Coronary artery (tissue), 2 donors: ENCODE results near the gene C14orf93.

ENCODE experiments used
- DNase-seq: peaks from one replicate; pipeline ENCODE4 v3.0.0-alpha.2; 2017; ENCODE audit warnings: low spot score
- H3K27ac ChIP-seq, 2 donors: fragments of 200-600 bp; sonication (generic); one replicate each; pipeline ENCODE4 v1.5.1; 2016 to 2019
- H3K4me3 ChIP-seq: fragments of 200-600 bp; sonication (generic); 2 replicates; pipeline ENCODE4 v1.5.1; 2016; ENCODE audit warnings: mild to moderate bottlenecking, moderate library complexity
- TF ChIP-seq, protein P1 (sequence below): fragments of 200-600 bp; sonication (generic); IDR thresholded peaks from one replicate; pipeline ENCODE4 v1.5.1; 2019; ENCODE audit warnings: antibody characterized with exemption

The C14orf93 gene

DNA sequence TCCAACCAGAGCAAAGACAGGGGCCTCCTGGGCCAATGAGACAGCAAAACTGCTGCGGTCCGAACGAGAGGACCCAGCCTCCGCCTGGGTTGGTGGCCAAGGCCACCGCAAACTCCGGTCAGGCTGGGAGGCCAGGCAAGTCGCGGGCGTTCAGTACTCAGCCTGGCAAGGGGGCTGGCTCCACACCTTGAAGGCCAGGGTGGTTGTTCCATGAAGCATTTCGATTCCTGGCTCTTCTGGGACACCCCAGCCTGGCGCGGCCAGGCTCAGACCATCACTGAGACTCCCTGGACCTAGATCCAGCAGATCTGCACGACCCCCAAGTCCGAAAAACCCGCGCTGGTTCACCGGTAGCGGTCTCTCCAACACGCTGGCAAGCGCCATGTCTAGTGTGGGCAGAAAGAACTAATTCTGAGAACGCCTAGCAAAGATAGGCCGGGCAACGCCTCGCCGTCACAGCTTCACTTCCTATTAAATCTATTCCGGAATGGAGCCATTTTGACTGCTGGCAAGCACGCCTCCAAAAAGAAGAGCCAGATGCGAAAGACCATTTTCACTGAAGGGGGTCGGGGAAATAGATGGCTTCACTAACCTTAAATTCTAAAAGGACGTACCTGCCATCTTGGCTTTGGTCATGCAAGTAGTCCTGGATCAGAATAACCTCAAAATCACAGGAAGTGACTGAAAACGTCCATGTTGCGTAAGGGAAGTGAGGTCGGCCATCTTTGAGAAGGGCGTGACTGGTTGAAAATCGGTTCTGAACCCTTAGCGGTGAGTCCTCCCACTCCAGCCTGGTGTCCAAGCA, 24.8 kb upstream of the C14orf93 start, which contains the start of gene PSMB5:
Gene PSMB5, minus strand, starts transcription at position 403 of the 805 bp plus-strand sequence. Its CDS starts 19 bp downstream, at position 384.
- peak within 1 kb of the TSS; percentile 87 to 96 for H3K27ac ChIP-seq
- peak within 1 kb of the TSS; percentile 77 for H3K4me3 ChIP-seq
- TF ChIP-seq, protein P1, sequence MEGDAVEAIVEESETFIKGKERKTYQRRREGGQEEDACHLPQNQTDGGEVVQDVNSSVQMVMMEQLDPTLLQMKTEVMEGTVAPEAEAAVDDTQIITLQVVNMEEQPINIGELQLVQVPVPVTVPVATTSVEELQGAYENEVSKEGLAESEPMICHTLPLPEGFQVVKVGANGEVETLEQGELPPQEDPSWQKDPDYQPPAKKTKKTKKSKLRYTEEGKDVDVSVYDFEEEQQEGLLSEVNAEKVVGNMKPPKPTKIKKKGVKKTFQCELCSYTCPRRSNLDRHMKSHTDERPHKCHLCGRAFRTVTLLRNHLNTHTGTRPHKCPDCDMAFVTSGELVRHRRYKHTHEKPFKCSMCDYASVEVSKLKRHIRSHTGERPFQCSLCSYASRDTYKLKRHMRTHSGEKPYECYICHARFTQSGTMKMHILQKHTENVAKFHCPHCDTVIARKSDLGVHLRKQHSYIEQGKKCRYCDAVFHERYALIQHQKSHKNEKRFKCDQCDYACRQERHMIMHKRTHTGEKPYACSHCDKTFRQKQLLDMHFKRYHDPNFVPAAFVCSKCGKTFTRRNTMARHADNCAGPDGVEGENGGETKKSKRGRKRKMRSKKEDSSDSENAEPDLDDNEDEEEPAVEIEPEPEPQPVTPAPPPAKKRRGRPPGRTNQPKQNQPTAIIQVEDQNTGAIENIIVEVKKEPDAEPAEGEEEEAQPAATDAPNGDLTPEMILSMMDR = no peak
- peak; percentile 94 for DNase-seq

DNA sequence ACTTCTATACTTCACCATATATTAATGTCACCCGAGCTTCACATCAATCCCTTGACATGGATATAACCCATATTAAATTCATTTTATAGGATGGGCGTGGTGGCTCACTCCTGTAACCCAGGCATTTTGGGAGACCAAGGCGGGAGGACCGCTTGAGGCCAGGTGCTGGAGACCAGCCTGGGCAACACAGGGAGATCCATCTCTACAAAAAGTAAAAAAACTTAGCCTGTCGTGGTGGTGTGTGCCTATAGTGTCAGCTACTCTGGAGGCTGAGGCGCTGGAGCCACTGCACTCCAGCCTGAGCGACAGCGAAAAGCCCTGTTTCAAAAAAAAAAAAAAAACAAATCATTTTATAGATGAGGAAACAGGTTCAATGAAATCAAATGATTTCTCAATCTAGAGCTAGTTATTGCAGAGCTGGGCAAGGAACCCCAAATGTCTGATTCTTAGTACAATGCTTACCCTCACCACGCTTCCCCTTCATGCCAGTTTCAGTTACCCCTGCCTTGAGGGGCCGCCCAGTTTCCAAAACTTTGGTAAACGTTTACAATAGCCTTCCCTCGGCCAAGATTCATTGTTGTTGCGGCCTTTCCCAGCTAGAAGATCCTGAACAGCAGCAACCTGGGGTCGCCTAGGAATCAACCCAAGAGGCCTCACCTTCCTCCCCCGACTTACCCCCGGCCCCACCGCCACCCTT, 24.0 kb upstream of the C14orf93 start:
- Histone ChIP-seq H3K4me3 (peak overlapping the region; percentile 77), H3K27ac (peak overlapping the region; percentile 87 to 96)
- no peak for DNase-seq
- TF ChIP-seq, protein P1 = no peak

DNA sequence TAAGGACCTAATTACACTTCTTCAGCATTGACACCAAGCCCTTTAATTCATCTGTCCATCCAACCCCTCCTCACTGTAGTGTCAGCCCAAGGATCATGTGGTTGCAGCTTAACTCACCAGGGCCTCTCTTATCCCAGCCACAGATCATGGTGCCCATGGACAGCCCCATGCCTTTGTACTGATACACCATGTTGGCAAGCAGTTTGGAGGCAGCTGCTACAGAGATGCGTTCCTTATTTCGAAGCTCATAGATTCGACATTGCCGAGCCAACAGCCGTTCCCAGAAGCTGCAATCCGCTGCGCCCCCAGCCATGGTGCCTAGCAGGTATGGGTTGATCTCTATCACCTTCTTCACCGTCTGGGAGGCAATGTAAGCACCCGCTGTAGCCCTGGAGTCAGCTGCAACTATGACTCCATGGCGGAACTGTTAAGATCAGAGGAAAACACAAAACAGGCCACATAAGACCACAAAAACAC, 23.3 kb upstream of the C14orf93 start:
- TF ChIP-seq, protein P1 = no peak
- no peak for DNase-seq
- Histone ChIP-seq H3K27ac (no peak overlapping the region), H3K4me3 (peak overlapping the region; percentile 77)

DNA sequence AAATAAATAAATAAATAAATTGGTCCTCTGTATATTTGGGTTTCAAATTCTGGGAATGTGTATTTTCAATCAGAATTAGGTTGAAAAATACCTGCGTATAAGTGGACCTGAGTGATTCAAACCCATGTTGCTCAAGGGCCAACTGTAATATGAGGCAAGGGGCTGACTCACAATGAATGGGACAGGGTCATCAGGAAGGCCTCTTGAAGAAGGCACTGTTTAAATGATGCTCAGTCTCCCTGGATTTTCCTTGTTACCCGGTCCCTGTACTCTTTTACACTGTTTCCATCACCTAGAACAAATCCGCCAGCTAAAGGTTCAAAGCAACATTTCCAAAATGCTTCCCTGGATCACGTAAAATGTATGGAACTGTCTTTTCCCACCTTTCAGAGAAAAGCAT, 21.0 kb upstream of the C14orf93 start:
- no peak overlapping the region for H3K4me3 ChIP-seq
- DNase-seq = no peak
- no peak overlapping the region for H3K27ac ChIP-seq
- TF ChIP-seq, protein P1 = no peak

DNA sequence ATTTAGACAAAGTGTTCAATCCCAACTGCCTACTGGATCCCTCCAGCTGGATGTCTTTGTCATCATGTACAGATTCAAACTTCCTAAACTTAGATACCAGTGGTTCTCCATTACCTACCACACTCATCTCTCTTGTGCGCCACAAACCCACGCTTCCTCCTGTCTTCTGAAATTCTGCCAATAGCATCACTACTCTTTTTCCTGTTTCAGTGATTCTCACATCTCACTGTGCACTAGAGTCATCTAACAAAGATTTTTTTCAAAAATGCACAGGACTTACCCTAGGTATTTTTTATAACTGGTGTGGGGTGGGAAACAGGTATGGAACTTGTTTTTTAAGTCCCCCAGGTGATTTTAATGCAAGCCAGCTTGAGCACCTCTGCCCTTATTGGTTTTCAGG, 18.9 kb upstream of the C14orf93 start:
- no peak for DNase-seq
- TF ChIP-seq, protein P1 = no peak
- no peak overlapping the region for H3K27ac ChIP-seq
- no peak overlapping the region for H3K4me3 ChIP-seq

DNA sequence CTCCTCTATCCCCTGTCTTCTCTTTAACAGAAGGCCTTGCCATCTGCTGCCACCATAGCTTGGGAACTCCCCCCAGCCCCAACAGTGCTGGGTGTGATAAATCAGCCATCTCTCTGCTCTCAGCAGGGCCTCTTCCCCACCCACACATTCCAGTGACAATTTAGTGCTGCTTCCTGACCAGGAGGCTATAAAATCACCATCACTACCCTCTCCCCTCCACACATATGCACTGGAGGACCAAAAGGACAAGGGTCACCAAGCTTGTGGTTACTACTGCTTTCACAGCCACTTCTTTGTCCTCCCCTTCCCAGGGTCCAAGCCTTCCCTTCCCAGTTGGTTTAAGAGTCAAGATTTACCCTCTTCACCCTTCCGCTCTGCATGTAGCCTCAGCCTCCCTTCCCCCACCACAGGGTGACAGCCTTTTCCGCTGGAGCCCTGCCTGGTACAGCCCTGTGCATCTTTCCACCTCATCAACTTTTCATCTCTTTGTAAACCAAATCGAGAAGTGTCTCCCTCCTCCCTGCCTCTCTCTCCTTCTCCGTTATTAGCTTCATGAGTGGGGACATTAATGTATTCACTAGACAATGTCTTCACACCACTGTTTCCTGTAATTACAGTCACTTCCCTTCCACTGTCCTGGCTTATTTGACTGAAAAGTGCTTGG, 15.3 kb upstream of the C14orf93 start:
- DNase-seq = no peak
- TF ChIP-seq, protein P1 = no peak
- Histone ChIP-seq H3K27ac (no peak overlapping the region), H3K4me3 (no peak overlapping the region)
